HG03135 (cell line): ENCODE data around the gene NUFIP2.
"Not testable (repeated sequence)": the region's sequence is repeated elsewhere in the genome, so short reads cannot be mapped to it uniquely, and the experiment has no call there.

ENCODE experiments used
- ATAC-seq: cut with Tn5 transposase; IDR thresholded peaks from one replicate; pipeline ENCODE4 v1.9.1; 2021; ENCODE audit warnings: mild to moderate bottlenecking, moderate library complexity; ENCODE audit not compliant: unreplicated experiment

The NUFIP2 gene

GRCh38 chr17:29279397-29280070 is 14.4 kb downstream of the NUFIP2 start:
- no peak for ATAC-seq

DNA sequence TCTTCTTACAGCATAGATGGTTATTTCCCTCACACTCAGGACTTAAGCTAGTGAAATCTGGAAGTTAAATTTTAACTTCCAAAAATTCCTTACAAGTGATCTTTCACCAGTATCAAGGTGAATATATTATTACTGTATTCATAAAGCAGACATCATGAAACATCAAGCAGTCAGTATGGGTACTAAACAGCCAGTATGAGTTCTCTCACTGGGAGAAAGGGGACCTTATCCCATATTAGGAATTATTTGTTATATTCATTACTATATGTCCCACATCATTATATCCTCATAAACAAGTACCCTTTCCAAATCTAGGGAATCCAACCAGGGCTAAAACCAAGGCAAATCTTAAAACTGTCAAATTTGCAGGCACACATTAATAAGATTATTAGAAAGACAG is 15.3 kb downstream of the NUFIP2 start:
- no peak for ATAC-seq

DNA sequence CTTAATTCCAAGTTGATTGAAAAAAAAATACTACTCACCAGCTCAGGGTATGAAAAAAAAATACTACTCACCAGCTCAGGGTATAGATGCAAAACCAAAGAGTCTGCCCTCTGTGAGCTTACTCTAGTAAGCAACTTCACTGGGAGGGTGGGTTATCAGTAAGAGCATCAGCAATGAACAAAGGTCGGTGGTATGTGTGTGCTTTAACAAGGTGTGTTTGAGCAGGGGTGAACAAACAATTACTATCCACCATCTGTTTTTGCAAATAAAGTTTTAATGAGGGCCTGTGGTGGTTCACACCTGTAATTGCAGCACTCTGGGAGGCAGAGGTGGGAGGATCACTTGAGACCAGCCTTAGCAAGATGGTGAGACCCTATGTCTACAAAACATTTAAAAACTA is 20.0 kb downstream of the NUFIP2 start:
- no peak for ATAC-seq

- not testable (repeated sequence) for ATAC-seq
Observed at GRCh38 chr17:29271980-29272379, 22.0 kb downstream of the NUFIP2 start.

- no peak for ATAC-seq
Observed at GRCh38 chr17:29263916-29264315, 30.0 kb downstream of the NUFIP2 start.

- no peak for ATAC-seq
Observed at GRCh38 chr17:29257756-29258155, 36.2 kb downstream of the NUFIP2 start.

GRCh38 chr17:29256735-29257466 is 37.0 kb downstream of the NUFIP2 start:
- no peak for ATAC-seq

DNA sequence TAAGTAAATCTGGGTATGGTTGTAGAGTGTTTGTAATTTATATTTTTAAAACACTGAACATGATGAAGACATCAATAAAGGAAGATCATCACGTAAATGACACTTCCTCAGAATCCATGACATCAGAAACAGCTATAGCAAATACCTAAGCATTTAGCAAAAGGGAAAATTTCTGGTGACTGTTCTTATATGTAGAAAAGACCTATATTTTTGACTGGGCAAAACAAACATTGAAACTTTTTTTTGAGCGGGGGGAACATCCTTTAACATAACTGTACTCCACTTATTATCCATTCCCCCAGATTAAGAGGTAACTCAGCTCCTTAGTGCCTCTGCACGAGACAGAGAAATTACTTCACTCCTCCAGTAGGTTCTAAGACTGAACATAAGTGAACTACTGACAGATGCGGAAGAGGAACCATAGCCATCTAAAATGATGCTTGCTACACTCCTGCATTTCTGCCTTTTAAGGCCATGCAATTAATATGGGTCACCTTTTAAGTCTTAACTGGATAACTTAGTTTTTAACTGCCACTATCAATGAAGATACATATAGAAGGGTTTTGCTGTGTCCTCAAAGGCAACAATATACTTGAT is 37.9 kb downstream of the NUFIP2 start:
- no peak for ATAC-seq

DNA sequence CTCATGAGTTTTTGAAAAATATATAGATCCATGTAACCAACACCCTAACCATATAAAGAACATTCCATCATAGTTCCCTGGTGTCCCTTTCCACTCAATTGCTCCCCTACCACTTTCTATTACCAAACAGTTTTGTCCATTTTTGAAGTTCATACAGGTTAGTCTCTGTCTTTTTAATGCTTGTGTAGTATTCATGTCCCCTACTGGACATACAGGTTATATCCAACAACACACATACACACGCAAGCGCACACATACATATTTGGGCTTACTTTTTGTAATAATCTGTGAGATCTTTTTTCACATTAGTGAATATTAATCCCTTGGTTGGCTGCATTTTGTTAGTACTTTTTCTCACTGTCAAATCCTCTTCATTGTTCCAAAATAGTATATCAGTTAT is 40.9 kb downstream of the NUFIP2 start:
- no peak for ATAC-seq

GRCh38 chr17:29252101-29252791 is 41.7 kb downstream of the NUFIP2 start:
- no peak for ATAC-seq

- no peak for ATAC-seq
Observed at GRCh38 chr17:29251184-29251583, 42.8 kb downstream of the NUFIP2 start.

GRCh38 chr17:29250666-29251065 is 43.3 kb downstream of the NUFIP2 start:
- ATAC-seq, result no peak

GRCh38 chr17:29248845-29249244 is 45.1 kb downstream of the NUFIP2 start:
- ATAC-seq, result no peak

GRCh38 chr17:29247219-29247618 is 46.7 kb downstream of the NUFIP2 start:
- ATAC-seq, result no peak

GRCh38 chr17:29246628-29247027 is 47.3 kb downstream of the NUFIP2 start, which contains the start of gene CRYBA1:
Gene CRYBA1, plus strand, starts transcription at chr17:29246859. Its CDS starts 5 bp downstream, at chr17:29246864.
- no peak for ATAC-seq

- ATAC-seq, result no peak
Observed at GRCh38 chr17:29245401-29245800, 48.5 kb downstream of the NUFIP2 start.

GRCh38 chr17:29243792-29244191 is 50.2 kb downstream of the NUFIP2 start:
- ATAC-seq, result no peak

GRCh38 chr17:29242790-29243189 is 51.2 kb downstream of the NUFIP2 start:
- ATAC-seq, result no peak

DNA sequence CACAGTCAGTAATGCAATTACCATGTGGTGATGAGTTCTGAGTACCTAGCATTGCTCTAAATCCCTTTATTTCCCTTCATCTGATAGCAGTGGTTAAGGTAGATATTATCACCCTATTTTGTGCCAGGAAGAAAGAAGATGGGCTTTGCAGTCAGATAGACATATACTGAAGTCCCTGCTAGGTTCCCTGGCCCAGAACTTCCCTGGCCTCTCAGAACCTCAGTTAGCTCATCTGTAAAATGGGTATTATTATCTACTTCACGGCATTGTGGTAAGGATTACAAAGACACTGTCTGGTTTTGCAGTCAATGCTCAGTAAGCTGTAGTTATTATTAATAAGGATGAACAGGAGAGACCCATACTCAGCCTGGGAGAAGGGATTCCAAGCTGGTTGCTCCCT is 51.9 kb downstream of the NUFIP2 start:
- no peak for ATAC-seq

DNA sequence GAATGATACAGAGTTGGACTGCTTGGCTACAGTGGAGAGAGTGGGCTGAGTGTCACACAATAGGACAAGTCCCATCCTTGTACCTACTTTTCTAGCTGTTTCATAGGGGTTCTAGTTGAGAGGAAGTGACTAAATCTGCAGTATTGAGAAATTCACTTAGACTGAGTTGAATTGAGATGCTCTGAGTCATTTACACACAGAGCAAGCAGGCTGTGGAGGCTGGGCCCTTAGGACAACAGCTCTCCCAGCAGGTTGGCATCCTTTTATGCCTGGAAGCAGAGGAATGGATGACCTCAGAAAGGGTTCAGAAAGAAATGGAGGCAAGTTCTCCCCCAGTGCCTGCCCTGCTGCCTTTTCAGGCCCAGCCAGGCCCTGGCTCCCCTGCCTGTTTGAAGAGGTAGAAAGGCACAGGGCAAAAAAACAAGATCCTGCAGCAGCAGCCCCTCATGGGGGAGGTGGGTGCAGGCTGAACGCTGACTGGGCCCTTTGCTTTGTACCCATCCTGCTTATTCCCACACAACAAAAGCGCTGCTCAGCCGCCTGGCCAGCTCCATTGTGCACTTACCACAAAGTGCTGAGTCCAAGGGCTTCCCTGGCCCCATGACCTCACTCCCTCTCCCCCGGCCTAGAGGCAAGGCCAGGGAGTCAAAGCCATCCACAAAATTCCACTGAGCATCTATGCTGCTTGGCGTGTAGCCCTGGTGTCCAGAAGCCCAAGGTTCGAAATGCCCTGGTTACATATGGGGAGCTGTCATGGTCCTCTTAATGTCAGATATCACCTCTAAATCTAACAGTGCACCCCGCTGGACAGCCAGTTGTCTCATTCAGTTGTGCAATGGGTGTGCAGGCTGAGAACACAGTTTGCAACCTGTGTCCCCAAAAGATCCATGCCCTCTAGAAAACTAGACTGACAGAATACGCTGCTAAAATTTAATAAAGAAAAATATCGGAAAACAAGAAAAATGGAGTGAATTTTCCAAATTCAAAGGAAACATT is 52.7 kb downstream of the NUFIP2 start:
- no peak for ATAC-seq
